ENCODE data around the gene MGP. TPM values are rescaled to one million over a fixed set of nuclear protein-coding genes. Genes with fewer than 3 reads are reported as not detected.

The MGP gene
- total RNA-seq, 1 donor from 2014 or later, result 41.1 TPM

DNA sequence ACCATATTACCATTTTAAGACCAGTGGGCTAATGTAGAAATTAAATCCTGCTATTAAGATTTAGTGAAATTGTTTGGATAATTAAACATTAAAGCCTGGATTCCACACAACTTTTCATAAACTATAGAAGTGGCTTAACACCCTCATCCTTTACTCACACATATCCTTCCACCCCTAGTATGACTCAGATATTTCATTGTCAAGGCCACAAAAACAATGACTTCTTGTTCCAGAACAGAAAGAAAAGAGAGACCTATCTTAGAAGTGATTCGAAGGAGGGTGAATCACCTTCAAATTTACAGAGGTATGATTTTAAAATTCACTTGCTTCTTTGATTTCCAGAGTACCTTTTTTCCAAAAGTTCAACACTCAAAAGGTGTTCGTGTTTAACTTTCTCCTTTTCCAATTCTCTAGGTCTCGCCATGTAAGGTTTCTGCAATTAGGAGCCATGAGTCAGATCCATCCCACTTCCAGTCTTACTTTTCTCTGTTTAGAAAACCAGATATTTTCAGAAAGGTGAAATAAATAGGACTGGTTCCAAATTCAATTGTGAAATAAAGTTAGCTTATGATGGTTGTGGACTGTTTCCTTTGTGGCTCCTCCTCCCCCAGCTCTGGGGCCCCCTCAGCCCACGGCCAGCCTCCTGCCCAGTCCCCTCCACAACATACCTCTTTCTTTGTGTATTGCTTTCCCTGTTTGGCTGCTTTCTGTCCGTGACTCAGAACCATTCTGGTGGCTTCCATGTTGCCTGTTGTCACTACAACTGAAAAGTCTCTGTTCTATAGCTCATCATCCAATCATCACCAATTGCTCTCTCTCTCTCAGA lies 24.6 kb upstream of the MGP start:
- DNase-seq (ENCODE audit: extremely low spot score, unreplicated experiment), result no peak
- no peaks in the 10 kb centered on the region for H3K27me3 Mint-ChIP-seq
- H3K9me3 Mint-ChIP-seq, result peaks cover 3% of the 10 kb centered on the region
- H3K4me1 Mint-ChIP-seq (ENCODE audit: unreplicated experiment), result peaks cover 16% of the 10 kb centered on the region
- H3K27ac Mint-ChIP-seq, result no peak overlapping the region
- TF ChIP-seq, protein P1, sequence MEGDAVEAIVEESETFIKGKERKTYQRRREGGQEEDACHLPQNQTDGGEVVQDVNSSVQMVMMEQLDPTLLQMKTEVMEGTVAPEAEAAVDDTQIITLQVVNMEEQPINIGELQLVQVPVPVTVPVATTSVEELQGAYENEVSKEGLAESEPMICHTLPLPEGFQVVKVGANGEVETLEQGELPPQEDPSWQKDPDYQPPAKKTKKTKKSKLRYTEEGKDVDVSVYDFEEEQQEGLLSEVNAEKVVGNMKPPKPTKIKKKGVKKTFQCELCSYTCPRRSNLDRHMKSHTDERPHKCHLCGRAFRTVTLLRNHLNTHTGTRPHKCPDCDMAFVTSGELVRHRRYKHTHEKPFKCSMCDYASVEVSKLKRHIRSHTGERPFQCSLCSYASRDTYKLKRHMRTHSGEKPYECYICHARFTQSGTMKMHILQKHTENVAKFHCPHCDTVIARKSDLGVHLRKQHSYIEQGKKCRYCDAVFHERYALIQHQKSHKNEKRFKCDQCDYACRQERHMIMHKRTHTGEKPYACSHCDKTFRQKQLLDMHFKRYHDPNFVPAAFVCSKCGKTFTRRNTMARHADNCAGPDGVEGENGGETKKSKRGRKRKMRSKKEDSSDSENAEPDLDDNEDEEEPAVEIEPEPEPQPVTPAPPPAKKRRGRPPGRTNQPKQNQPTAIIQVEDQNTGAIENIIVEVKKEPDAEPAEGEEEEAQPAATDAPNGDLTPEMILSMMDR (conservative IDR thresholded peaks at IDR 0.05), result no peak
- H3K4me3 Mint-ChIP-seq, result no peak overlapping the region
- peaks cover 41% of the 10 kb centered on the region for H3K36me3 Mint-ChIP-seq

DNA sequence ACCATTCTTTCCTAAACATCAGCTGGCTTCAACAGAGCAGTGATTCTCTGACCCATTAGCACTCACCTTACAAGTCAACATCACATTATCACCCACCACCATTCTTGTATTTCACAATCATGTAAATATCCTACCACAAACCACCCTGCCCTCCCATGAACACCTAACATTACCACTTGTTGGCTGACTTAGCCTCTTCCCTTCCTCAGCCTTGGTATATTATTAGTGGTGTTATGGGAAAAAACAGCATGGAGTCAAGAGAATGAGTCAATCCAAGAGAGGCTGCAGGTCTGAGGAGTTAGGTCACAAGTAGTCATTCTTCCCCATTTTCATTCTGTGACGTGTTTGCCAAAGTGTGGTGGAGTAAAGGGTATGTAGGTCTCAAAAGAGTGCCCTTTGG lies 22.3 kb upstream of the MGP start:
- TF ChIP-seq, protein P1 (conservative IDR thresholded peaks at IDR 0.05), result no peak
- Mint-ChIP-seq H3K27ac (no peak overlapping the region), H3K36me3 (peaks cover 33% of the 10 kb centered on the region), H3K4me1 (ENCODE audit: unreplicated experiment) (peaks cover 7% of the 10 kb centered on the region), H3K4me3 (no peak overlapping the region), H3K27me3 (no peaks in the 10 kb centered on the region), H3K9me3 (peaks cover 7% of the 10 kb centered on the region)
- DNase-seq (ENCODE audit: extremely low spot score, unreplicated experiment), result no peak

DNA sequence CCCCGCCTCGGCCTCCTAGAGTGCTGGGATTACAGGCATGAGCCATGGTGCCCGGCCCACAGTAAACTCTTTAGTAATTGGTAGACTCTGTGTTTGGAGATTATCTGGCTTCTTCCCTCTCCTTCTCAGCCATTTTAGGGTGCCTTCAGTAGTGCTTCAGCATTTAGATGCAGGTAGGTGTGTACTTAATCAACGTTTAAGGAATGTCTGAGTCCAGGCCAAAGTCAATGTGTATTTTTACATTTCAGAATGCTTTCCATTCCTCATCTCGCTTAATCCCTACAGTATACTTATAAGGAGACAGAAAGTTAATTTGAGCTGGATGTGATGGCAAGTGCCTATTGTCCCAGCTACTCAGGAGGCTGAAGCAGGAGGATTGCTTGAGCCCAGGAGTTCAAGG lies 20.5 kb upstream of the MGP start:
- no peaks in the 10 kb centered on the region for H3K27me3 Mint-ChIP-seq
- peaks cover 7% of the 10 kb centered on the region for H3K4me1 Mint-ChIP-seq (ENCODE audit: unreplicated experiment)
- H3K4me3 Mint-ChIP-seq, result no peak overlapping the region
- H3K36me3 Mint-ChIP-seq, result peaks cover 30% of the 10 kb centered on the region
- no peak overlapping the region for H3K27ac Mint-ChIP-seq
- H3K9me3 Mint-ChIP-seq, result peaks cover 7% of the 10 kb centered on the region
- TF ChIP-seq, protein P1 (conservative IDR thresholded peaks at IDR 0.05), result no peak
- DNase-seq (ENCODE audit: extremely low spot score, unreplicated experiment), result no peak

DNA sequence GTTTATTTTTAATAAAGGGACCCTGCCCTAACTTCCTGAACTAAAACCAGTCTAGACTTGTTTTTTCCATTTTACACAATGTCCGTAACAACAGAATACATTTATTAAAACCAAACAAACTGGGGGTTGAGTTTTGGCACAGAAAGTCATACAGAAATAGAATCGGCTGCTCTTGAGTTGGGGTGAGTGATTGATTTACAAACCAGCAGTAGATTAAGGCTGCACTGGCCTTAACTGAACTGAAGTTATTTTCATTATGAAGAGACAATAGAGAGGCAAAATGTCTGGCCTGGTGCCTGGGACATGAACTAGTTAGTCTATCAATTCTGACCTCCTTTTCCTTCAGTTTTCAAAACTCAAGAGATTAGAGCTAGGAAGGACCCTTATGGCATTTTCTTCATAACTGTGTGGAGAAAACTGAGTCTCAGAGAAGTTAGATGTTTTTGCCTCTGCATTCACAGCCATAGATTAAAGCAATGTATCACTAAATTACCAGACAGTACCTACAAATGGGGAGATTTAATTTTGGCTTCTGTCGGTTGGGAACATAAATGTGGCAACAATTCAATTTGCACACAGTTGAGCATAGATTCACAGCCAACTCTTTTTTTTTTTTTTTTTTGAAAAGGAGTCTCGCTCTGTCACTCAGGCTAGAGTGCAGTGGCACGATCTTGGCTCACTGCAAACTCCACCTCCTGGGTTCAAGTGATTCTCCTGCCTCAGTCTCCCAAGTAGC lies 19.8 kb upstream of the MGP start:
- H3K9me3 Mint-ChIP-seq, result peaks cover 8% of the 10 kb centered on the region
- H3K36me3 Mint-ChIP-seq, result peaks cover 27% of the 10 kb centered on the region
- peak overlapping the region; percentile 29 for H3K27ac Mint-ChIP-seq
- TF ChIP-seq, protein P1 (conservative IDR thresholded peaks at IDR 0.05), result no peak
- H3K4me3 Mint-ChIP-seq, result no peak overlapping the region
- H3K27me3 Mint-ChIP-seq, result no peaks in the 10 kb centered on the region
- peaks cover 7% of the 10 kb centered on the region for H3K4me1 Mint-ChIP-seq (ENCODE audit: unreplicated experiment)
- DNase-seq (ENCODE audit: extremely low spot score, unreplicated experiment), result no peak

DNA sequence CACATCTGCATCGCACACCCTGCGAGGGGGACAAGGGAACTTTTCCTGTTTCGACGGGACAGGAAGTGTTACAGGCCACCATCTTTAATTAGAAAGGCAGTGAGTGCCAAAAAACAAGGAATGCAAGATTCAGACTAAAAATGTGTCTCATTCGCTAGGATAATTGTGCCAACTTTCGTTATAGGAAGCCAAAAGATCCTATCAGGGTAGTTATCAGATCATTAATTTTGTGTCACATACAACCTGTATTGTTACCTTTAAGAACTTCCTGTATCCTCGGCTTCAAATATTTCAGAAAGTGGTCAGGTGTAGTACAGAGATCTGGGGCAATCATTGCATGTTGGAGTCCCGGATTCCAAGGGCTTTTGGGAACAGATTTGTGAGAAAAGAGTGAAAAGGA lies 19.2 kb upstream of the MGP start:
- peaks cover 7% of the 10 kb centered on the region for H3K4me1 Mint-ChIP-seq (ENCODE audit: unreplicated experiment)
- DNase-seq (ENCODE audit: extremely low spot score, unreplicated experiment), result no peak
- H3K27ac Mint-ChIP-seq, result peak overlapping the region; percentile 29
- no peaks in the 10 kb centered on the region for H3K27me3 Mint-ChIP-seq
- peaks cover 25% of the 10 kb centered on the region for H3K36me3 Mint-ChIP-seq
- peaks cover 12% of the 10 kb centered on the region for H3K9me3 Mint-ChIP-seq
- TF ChIP-seq, protein P1 (conservative IDR thresholded peaks at IDR 0.05), result no peak
- H3K4me3 Mint-ChIP-seq, result peak overlapping the region; percentile 4

Data from type B pancreatic cell (in vitro differentiated cells).